ENCODE measurements around the gene CLPTM1. TPM values are rescaled to one million over a fixed set of nuclear protein-coding genes. Genes with fewer than 3 reads are reported as not detected.
A peak's percentile ranks its signal among the peaks of the same experiment; 100 is the strongest.

Gene CLPTM1
- total RNA-seq, 1 experiment from 2014 or later = 82.0 TPM

DNA sequence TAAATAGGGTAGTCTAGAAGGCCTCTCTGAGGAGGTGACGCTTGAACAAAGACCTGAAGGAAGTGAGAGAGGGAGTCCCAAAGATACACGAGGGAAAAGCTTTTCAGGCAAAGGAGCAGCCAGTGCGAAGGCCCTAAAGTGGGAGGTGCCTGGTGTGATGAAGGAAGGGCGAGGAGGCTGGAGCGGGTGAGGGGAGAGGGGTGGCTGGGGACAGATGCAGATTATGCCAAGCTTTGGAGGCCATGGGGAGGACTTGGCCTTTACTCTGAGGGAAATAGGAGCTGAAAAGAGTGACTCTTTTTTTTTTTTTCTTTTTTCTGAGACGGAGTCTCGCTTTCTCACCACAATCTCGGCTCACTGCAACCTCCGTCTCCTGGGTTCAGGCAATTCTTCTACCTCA lies 2.9 kb downstream of the CLPTM1 start:
- no peak overlapping the region for H3K4me2 ChIP-seq (ENCODE audit: insufficient read depth, insufficient read length, low read length)
- no peak overlapping the region for H4K5ac ChIP-seq (ENCODE audit: insufficient read length, low read depth, low read length)
- H4K8ac ChIP-seq (replicated peaks; ENCODE audit: insufficient read length, low read depth, low read length) = no peak overlapping the region
- H3K36me3 Mint-ChIP-seq (ENCODE audit: insufficient read depth in 1 of 3, low read depth in 3 of 3) = peaks cover 12 to 25% (median 19%) of the 10 kb centered on the region in 3 experiments
- H3K4me1 Mint-ChIP-seq = peaks cover 17 to 28% of the 10 kb centered on the region in 2 experiments
- H3K27me3 Mint-ChIP-seq (ENCODE audit: low read depth) = peaks cover 2% of the 10 kb centered on the region; the same call in 1 of the 2 replicates
- no peak overlapping the region for H3K14ac ChIP-seq (ENCODE audit: insufficient read depth, low read length)
- H3K27me3 ChIP-seq (ENCODE audit: insufficient read depth, low read length) = no peaks in the 10 kb centered on the region
- no peaks in the 10 kb centered on the region for H3K9me3 ChIP-seq (ENCODE audit: control insufficient read depth, low read depth, low read length)
- H2BK5ac ChIP-seq (ENCODE audit: insufficient read length, low read length) = no peak overlapping the region
- H2BK120ac ChIP-seq (ENCODE audit: low read depth, low read length, poor library complexity, severe bottlenecking) = no peak overlapping the region
- no peak overlapping the region for H2BK12ac ChIP-seq (ENCODE audit: insufficient read length, low read depth, low read length)
- no peak overlapping the region for H3K27ac ChIP-seq (ENCODE audit: insufficient read length, low read depth, low read length)
- H3K79me2 ChIP-seq (ENCODE audit: insufficient read depth, low read length) = peaks cover 35% of the 10 kb centered on the region; the same call in 1 of the 2 replicates
- H3K4ac ChIP-seq (ENCODE audit: low read depth, low read length) = no peak overlapping the region
- H3T11ph ChIP-seq (ENCODE audit: low read length) = no peak overlapping the region
- no CpG with 5 or more reads among the region's 9 CpGs for WGBS (ENCODE audit: extremely low coverage, insufficient read length, low lambda C conversion rate)
- peaks cover 6% of the 10 kb centered on the region for H4K20me1 ChIP-seq (ENCODE audit: control insufficient read depth, insufficient read depth, insufficient read length)
- no peak overlapping the region for H3K18ac ChIP-seq (ENCODE audit: insufficient read length, low read depth, low read length)
- no peak overlapping the region for H2BK20ac ChIP-seq (ENCODE audit: low read depth, low read length, poor library complexity, severe bottlenecking)
- H2AFZ ChIP-seq (ENCODE audit: low read length) = no peak overlapping the region
- peak overlapping the region; percentile 14 to 73 (median 29); a peak in 3 of 7 replicates for H3K27ac Mint-ChIP-seq
- DNase-seq = no peak
- H3K79me1 ChIP-seq (ENCODE audit: insufficient read depth, low read depth, low read length, poor library complexity, severe bottlenecking) = peaks cover 15% of the 10 kb centered on the region
- no peak overlapping the region for H2BK15ac ChIP-seq (ENCODE audit: low read depth, low read length)
- no peak overlapping the region for H4K91ac ChIP-seq (ENCODE audit: insufficient read length, low read depth, low read length)
- TF ChIP-seq, protein P1, sequence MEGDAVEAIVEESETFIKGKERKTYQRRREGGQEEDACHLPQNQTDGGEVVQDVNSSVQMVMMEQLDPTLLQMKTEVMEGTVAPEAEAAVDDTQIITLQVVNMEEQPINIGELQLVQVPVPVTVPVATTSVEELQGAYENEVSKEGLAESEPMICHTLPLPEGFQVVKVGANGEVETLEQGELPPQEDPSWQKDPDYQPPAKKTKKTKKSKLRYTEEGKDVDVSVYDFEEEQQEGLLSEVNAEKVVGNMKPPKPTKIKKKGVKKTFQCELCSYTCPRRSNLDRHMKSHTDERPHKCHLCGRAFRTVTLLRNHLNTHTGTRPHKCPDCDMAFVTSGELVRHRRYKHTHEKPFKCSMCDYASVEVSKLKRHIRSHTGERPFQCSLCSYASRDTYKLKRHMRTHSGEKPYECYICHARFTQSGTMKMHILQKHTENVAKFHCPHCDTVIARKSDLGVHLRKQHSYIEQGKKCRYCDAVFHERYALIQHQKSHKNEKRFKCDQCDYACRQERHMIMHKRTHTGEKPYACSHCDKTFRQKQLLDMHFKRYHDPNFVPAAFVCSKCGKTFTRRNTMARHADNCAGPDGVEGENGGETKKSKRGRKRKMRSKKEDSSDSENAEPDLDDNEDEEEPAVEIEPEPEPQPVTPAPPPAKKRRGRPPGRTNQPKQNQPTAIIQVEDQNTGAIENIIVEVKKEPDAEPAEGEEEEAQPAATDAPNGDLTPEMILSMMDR (conservative IDR thresholded peaks at IDR 0.05) = no peak
- H3K9me3 Mint-ChIP-seq = no peaks in the 10 kb centered on the region; a peak in 1 of 5 replicates
- H3K23ac ChIP-seq (ENCODE audit: insufficient read length, low read depth, low read length) = no peak overlapping the region
- H2AK5ac ChIP-seq (ENCODE audit: insufficient read length, low read length) = no peak overlapping the region
- no peaks in the 10 kb centered on the region for H3K4me1 ChIP-seq (ENCODE audit: insufficient read depth, low read length)
- H3K23me2 ChIP-seq (ENCODE audit: insufficient read length, low read depth, low read length, poor library complexity, severe bottlenecking) = peaks cover 12% of the 10 kb centered on the region
- no peak overlapping the region; a peak in 1 of 5 replicates for H3K4me3 Mint-ChIP-seq
- H3K9ac ChIP-seq (ENCODE audit: extremely low read depth, insufficient read length, low read length) = no peak overlapping the region
- H3K56ac ChIP-seq (ENCODE audit: insufficient read length, low read depth, low read length) = no peak overlapping the region
